GM12878 (cell line): ENCODE data around the gene ZFYVE19. TPM values are rescaled to one million over a fixed set of nuclear protein-coding genes. Genes with fewer than 3 reads are reported as not detected.

Experiments used
- ATAC-seq: fragments of 200-7000 bp; cut with Tn5 transposase; 3 replicates; pipeline ENCODE4 v1.9.1; 2020; ENCODE audit warnings: mild to moderate bottlenecking, moderate library complexity
- BruUV-seq: library from RNA; stranded (reverse); fragments of 400-500 nt; replicated peaks from 2 replicates; lab custom pipeline; 2021; lab: Mats Ljungman, UMichigan
- CTCF ChIA-PET: fragments of 300-600 bp; sonication (Branson Sonifier 250); formaldehyde crosslinking; extraction: SDS; loops from one replicate; lab custom pipeline; 2021; ENCODE audit warnings: inconsistent platforms; lab: Yijun Ruan, JAX
- POLR2A ChIA-PET: fragments of 350-600 bp; formaldehyde crosslinking; extraction: SDS; loops from one replicate; lab custom pipeline; 2021; ENCODE audit warnings: inconsistent platforms; lab: Charles Lee
- RAD21 ChIA-PET: fragments of 300-600 bp; sonication (Branson Sonifier 250); formaldehyde crosslinking; loops from one replicate; lab custom pipeline; 2023; ENCODE audit warnings: antibody characterized with exemption; ENCODE audit not compliant: unreplicated experiment; lab: Charles Lee
- SMC1A ChIA-PET: fragments of 300-600 bp; sonication (Branson Sonifier 250); formaldehyde crosslinking; loops from one replicate; lab custom pipeline; 2023; ENCODE audit not compliant: unreplicated experiment, uncharacterized antibody; lab: Charles Lee
- DNase-seq: peaks from one replicate; pipeline ENCODE4 v3.0.0-alpha.2; 2011; ENCODE audit warnings: low read depth, low spot score
- FAIRE-seq: peaks from 3 replicates; lab custom pipeline; 2011; peaks lifted over from hg19 to GRCh38; lab: Jason Lieb, UNC
- H2AFZ ChIP-seq: 2 replicates; pipeline ENCODE4 v1.6.0; 2011; ENCODE audit warnings: low read depth, low read length, control low read depth; ENCODE audit not compliant: control insufficient read depth
- H3K27ac ChIP-seq: 2 replicates; pipeline ENCODE4 v1.5.1; 2011; ENCODE audit warnings: control low read depth; ENCODE audit not compliant: control insufficient read depth, insufficient read depth
- H3K27me3 ChIP-seq, 2 experiments: replicated peaks in 1 of 2; 2 replicates each; pipeline versions ENCODE4 v1.6.0 to v1.6.1; 2011; ENCODE audit warnings: low read length in 1 of 2; ENCODE audit not compliant: control insufficient read depth in 2 of 2, insufficient read depth in 2 of 2
- H3K36me3 ChIP-seq, 2 experiments: 2 replicates each; pipeline ENCODE4 v1.5.1; 2011; ENCODE audit warnings: low read length in 1 of 2; ENCODE audit not compliant: control insufficient read depth in 2 of 2, insufficient read depth in 2 of 2
- H3K4me1 ChIP-seq: 2 replicates; pipeline ENCODE4 v1.6.1; 2011; ENCODE audit warnings: mild to moderate bottlenecking, low read length, moderate library complexity, mixed read lengths; ENCODE audit not compliant: control insufficient read depth, insufficient read depth
- H3K4me2 ChIP-seq: 2 replicates; pipeline ENCODE4 v1.6.0; 2011; ENCODE audit warnings: control low read depth; ENCODE audit not compliant: control insufficient read depth, insufficient read depth
- H3K4me3 ChIP-seq: fragments of 200-600 bp; sonication (generic); 2 replicates; pipeline ENCODE4 v1.5.1; 2016
- H3K79me2 ChIP-seq: 2 replicates; pipeline ENCODE4 v1.6.0; 2011; ENCODE audit warnings: low read length; ENCODE audit not compliant: control insufficient read depth, insufficient read depth
- H3K9ac ChIP-seq: 2 replicates; pipeline ENCODE4 v1.8.0; 2011; ENCODE audit warnings: low read length, control low read depth, mixed read lengths; ENCODE audit not compliant: control insufficient read depth, insufficient read depth
- H3K9me3 ChIP-seq: replicated peaks from 3 replicates; pipeline ENCODE4 v1.5.1; 2011; ENCODE audit warnings: mild to moderate bottlenecking, low read length; ENCODE audit not compliant: control insufficient read depth, insufficient read depth
- H4K20me1 ChIP-seq: 2 replicates; pipeline ENCODE4 v1.6.0; 2011; ENCODE audit not compliant: control insufficient read depth, insufficient read depth
- ATF7 ChIP-seq: fragments of 450-650 bp; IDR thresholded peaks from 2 replicates; pipeline ENCODE4 v1.6.1; 2016; ENCODE audit warnings: low read depth, mild to moderate bottlenecking
- BMI1 ChIP-seq: fragments of 450-650 bp; IDR thresholded peaks from 2 replicates; pipeline ENCODE4 v1.6.1; 2016; ENCODE audit warnings: mild to moderate bottlenecking, moderate library complexity, borderline replicate concordance
- CREM ChIP-seq: IDR thresholded peaks from 2 replicates; pipeline ENCODE4 v1.6.1; 2014; ENCODE audit warnings: antibody characterized with exemption, low read depth
- HCFC1 ChIP-seq: fragments of 150-350 bp; IDR thresholded peaks from 2 replicates; pipeline ENCODE4 v1.6.1; 2014; ENCODE audit warnings: low read length
- HDAC6 ChIP-seq: fragments of 200-600 bp; sonication (generic); IDR thresholded peaks from one replicate; pipeline ENCODE4 v1.8.0; 2017; ENCODE audit warnings: antibody characterized with exemption; ENCODE audit not compliant: unreplicated experiment
- MTA2 ChIP-seq: fragments of 450-650 bp; IDR thresholded peaks from 2 replicates; pipeline ENCODE4 v1.6.1; 2016; ENCODE audit warnings: low read depth, mild to moderate bottlenecking, moderate library complexity
- NBN ChIP-seq: fragments of 450-650 bp; IDR thresholded peaks from 2 replicates; pipeline ENCODE4 v1.6.1; 2016
- NR2C2 ChIP-seq: IDR thresholded peaks from 2 replicates; pipeline ENCODE4 v1.6.1; 2011; ENCODE audit warnings: borderline replicate concordance, low read depth; ENCODE audit not compliant: control insufficient read depth, insufficient read length
- PML ChIP-seq: IDR thresholded peaks from 2 replicates; pipeline ENCODE4 v1.6.1; 2012; ENCODE audit warnings: low read length, inconsistent platforms
- RCOR1 ChIP-seq: conservative IDR thresholded peaks from 2 replicates; pipeline ENCODE4 v1.6.1; 2012; ENCODE audit warnings: low read depth, low read length, improper control_type of control experiment
- SIN3A ChIP-seq: IDR thresholded peaks from 2 replicates; pipeline ENCODE4 v1.6.1; 2012; ENCODE audit warnings: low read depth, low read length, improper control_type of control experiment
- TBL1XR1 ChIP-seq: IDR thresholded peaks from 2 replicates; pipeline ENCODE4 v1.6.1; 2012; ENCODE audit warnings: low read depth, low read length, improper control_type of control experiment
- ZNF207 ChIP-seq: fragments of 450-650 bp; IDR thresholded peaks from 2 replicates; pipeline ENCODE4 v1.6.1; 2014; ENCODE audit warnings: antibody characterized with exemption, mild to moderate bottlenecking, borderline replicate concordance
- ZNF384 ChIP-seq: IDR thresholded peaks from 2 replicates; pipeline ENCODE4 v1.6.1; 2012; ENCODE audit warnings: low read depth, mild to moderate bottlenecking, low read length, improper control_type of control experiment, borderline replicate concordance
- WGBS: methylation state at CpG from one replicate; pipeline ENCODE4 v1.1.6; 2016; ENCODE audit warnings: low lambda C conversion rate; ENCODE audit not compliant: insufficient replicate concordance, insufficient coverage; ENCODE audit errors: missing lambda C conversion rate; 5-methylcytosine and 5-hydroxymethylcytosine counted together
- in situ Hi-C: fragments of 300-500 bp; cut with MboI; formaldehyde crosslinking; loops from 9 replicates; pipeline ENCODE4 v1.14.3; 2018; ENCODE audit warnings: mixed read lengths
- intact Hi-C: fragments of 100-400 bp; cut with micrococcal nuclease; formaldehyde crosslinking; loops from one replicate; pipeline ENCODE4 v1.14.2; 2022; ENCODE audit not compliant: unreplicated experiment
- polyA plus RNA-seq, 11 experiments: library from polyadenylated mRNA; depleted of rRNA in 4 of 11; unstranded in 6 of 11; stranded (reverse) in 5 of 11; fragments of >200 nt; fragmentation: Nextera tagmentation in 4 of 11; fragmentation: Illumina TruSeq in 1 of 11; extraction: Ambion mirVana in 4 of 11; extraction: Trizol in 1 of 11; gene quantifications; 1 replicate in 1 of 11; 2 replicates in 10 of 11; pipeline versions ENCODE4 v1.2.1 to v1.2.3, GENCODE V29; 2011 to 2016; ENCODE audit warnings: inconsistent platforms in 2 of 11, missing spikeins in 2 of 11, low read depth in 1 of 11
- total RNA-seq, 4 experiments: library from RNA; depleted of rRNA in 3 of 4; stranded (reverse); fragments of >200 nt in 3 of 4; fragmentation: Illumina TruSeq in 1 of 4; extraction: Trizol in 1 of 4; gene quantifications; 2 replicates each; pipeline versions ENCODE4 v1.2.1 to v1.2.3, GENCODE V29; 2013 to 2021
- TF ChIP-seq, protein P1 (sequence below), 3 experiments: IDR thresholded peaks in 2 of 3; conservative IDR thresholded peaks in 1 of 3; 2 replicates each; pipeline ENCODE4 v1.5.1; 2011; ENCODE audit warnings: low read depth in 3 of 3, low read length in 3 of 3, mild to moderate bottlenecking in 3 of 3, control low read depth in 2 of 3, moderate library complexity in 2 of 3, inconsistent platforms in 1 of 3, mixed read lengths in 1 of 3; ENCODE audit not compliant: control insufficient read depth in 2 of 3, insufficient read depth in 1 of 3; ENCODE audit errors: extremely low read depth in 1 of 3
- TF ChIP-seq, protein P2 (sequence below): fragments of 450-650 bp; IDR thresholded peaks from 2 replicates; pipeline ENCODE4 v1.6.1; 2017; ENCODE audit warnings: mild to moderate bottlenecking
- TF ChIP-seq, protein P3 (sequence below): fragments of 450-650 bp; IDR thresholded peaks from 2 replicates; pipeline ENCODE4 v1.6.1; 2017; ENCODE audit warnings: mild to moderate bottlenecking, moderate library complexity

ZFYVE19 gene
- total and polyA plus RNA-seq, 10 of the 15 experiments (the other 5 are each of a cell fraction or from before 2014, with no cell fraction given) = 1.7 to 36.3 (median 17.0) TPM

DNA sequence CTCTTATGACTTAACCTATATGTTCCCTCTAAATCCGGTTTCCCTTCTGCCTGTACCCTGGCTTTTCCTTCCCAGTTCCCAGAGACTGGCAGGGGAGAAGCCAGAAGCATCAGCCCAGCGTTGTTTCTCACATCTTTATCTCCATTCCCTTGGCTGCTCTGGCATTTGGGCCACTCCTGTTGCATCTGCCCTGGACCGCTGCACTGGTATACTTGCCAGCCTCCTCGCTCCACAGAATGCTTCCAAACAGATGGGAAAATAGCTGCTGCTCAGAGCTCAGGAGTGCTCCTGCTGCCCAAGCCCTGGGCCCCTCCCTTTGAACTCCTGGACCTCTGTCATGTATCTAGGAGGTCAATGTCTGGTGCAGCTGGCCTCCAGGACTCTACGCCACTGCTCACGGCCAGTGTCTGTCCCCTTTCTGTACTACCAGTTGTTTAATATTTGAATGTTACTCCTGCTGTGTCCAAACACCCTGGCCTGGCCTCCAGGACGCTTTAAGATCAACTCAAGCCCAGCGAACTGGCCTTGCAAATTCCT is 43.8 kb downstream of the ZFYVE19 start:
- H3K27me3 ChIP-seq = no peaks in the 10 kb centered on the region
- intact Hi-C loops (no loop called here), in situ Hi-C loops (no loop called here)
- no peaks in the 10 kb centered on the region for H3K9me3 ChIP-seq
- CTCF ChIA-PET = interaction anchor here (0.9 to 8.8 kb wide), 5 partner anchors 8 to 329 kb away, joined by 3 to 140 read pairs (median 9); partner anchors contain the start of gene VPS18
- H3K4me3 ChIP-seq = no peak overlapping the region
- WGBS = 55% methylated on average over 8 of the region's 8 CpGs
- H2AFZ ChIP-seq = no peak overlapping the region
- DNase-seq (no peak), FAIRE-seq (no peak), ATAC-seq (no peak)
- RAD21 ChIA-PET = interaction anchor here (1.4 to 2.6 kb wide), 3 partner anchors 8 to 42 kb away, joined by 5 to 10 read pairs (median 8); no protein-coding TSS in a partner anchor
- BruUV-seq = no TSS peak
- no peak overlapping the region for H3K9ac ChIP-seq
- H3K27ac ChIP-seq = no peak overlapping the region
- H3K36me3 ChIP-seq = peaks cover 0 to 2% of the 10 kb centered on the region in 2 experiments; a peak in 2 of 4 replicates
- POLR2A ChIA-PET = no interaction called here
- no peak overlapping the region for H3K4me2 ChIP-seq
- no peaks in the 10 kb centered on the region for H4K20me1 ChIP-seq
- H3K79me2 ChIP-seq = no peaks in the 10 kb centered on the region
- H3K4me1 ChIP-seq = peaks cover 23% of the 10 kb centered on the region
- SMC1A ChIA-PET = interaction anchor here (2.1 to 5.0 kb wide), 4 partner anchors 8 to 41 kb away, joined by 8 to 47 read pairs (median 20); no protein-coding TSS in a partner anchor
- TF ChIP-seq, protein P1, sequence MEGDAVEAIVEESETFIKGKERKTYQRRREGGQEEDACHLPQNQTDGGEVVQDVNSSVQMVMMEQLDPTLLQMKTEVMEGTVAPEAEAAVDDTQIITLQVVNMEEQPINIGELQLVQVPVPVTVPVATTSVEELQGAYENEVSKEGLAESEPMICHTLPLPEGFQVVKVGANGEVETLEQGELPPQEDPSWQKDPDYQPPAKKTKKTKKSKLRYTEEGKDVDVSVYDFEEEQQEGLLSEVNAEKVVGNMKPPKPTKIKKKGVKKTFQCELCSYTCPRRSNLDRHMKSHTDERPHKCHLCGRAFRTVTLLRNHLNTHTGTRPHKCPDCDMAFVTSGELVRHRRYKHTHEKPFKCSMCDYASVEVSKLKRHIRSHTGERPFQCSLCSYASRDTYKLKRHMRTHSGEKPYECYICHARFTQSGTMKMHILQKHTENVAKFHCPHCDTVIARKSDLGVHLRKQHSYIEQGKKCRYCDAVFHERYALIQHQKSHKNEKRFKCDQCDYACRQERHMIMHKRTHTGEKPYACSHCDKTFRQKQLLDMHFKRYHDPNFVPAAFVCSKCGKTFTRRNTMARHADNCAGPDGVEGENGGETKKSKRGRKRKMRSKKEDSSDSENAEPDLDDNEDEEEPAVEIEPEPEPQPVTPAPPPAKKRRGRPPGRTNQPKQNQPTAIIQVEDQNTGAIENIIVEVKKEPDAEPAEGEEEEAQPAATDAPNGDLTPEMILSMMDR (IDR thresholded peaks at IDR 0.05 in 2 of 3, conservative IDR thresholded peaks at IDR 0.05 in 1 of 3; ENCODE audit: control insufficient read depth in 2 of 3, extremely low read depth in 1 of 3, insufficient read depth in 1 of 3, low read depth in 3 of 3, low read length in 3 of 3) = no peak
- TF ChIP-seq HDAC6 = no peak
- TF ChIP-seq NR2C2 = no peak
- TF ChIP-seq MTA2 = no peak
- TF ChIP-seq SIN3A = no peak
- TF ChIP-seq NBN = no peak
- TF ChIP-seq CREM = no peak
- TF ChIP-seq, protein P2, sequence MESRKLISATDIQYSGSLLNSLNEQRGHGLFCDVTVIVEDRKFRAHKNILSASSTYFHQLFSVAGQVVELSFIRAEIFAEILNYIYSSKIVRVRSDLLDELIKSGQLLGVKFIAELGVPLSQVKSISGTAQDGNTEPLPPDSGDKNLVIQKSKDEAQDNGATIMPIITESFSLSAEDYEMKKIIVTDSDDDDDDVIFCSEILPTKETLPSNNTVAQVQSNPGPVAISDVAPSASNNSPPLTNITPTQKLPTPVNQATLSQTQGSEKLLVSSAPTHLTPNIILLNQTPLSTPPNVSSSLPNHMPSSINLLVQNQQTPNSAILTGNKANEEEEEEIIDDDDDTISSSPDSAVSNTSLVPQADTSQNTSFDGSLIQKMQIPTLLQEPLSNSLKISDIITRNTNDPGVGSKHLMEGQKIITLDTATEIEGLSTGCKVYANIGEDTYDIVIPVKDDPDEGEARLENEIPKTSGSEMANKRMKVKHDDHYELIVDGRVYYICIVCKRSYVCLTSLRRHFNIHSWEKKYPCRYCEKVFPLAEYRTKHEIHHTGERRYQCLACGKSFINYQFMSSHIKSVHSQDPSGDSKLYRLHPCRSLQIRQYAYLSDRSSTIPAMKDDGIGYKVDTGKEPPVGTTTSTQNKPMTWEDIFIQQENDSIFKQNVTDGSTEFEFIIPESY = no peak
- TF ChIP-seq TBL1XR1 = no peak
- no peak for TF ChIP-seq ZNF384
- no peak for TF ChIP-seq RCOR1
- TF ChIP-seq ATF7 = no peak
- no peak for TF ChIP-seq ZNF207
- no peak for TF ChIP-seq BMI1
- TF ChIP-seq PML = no peak
- TF ChIP-seq HCFC1 = no peak
- TF ChIP-seq, protein P3, sequence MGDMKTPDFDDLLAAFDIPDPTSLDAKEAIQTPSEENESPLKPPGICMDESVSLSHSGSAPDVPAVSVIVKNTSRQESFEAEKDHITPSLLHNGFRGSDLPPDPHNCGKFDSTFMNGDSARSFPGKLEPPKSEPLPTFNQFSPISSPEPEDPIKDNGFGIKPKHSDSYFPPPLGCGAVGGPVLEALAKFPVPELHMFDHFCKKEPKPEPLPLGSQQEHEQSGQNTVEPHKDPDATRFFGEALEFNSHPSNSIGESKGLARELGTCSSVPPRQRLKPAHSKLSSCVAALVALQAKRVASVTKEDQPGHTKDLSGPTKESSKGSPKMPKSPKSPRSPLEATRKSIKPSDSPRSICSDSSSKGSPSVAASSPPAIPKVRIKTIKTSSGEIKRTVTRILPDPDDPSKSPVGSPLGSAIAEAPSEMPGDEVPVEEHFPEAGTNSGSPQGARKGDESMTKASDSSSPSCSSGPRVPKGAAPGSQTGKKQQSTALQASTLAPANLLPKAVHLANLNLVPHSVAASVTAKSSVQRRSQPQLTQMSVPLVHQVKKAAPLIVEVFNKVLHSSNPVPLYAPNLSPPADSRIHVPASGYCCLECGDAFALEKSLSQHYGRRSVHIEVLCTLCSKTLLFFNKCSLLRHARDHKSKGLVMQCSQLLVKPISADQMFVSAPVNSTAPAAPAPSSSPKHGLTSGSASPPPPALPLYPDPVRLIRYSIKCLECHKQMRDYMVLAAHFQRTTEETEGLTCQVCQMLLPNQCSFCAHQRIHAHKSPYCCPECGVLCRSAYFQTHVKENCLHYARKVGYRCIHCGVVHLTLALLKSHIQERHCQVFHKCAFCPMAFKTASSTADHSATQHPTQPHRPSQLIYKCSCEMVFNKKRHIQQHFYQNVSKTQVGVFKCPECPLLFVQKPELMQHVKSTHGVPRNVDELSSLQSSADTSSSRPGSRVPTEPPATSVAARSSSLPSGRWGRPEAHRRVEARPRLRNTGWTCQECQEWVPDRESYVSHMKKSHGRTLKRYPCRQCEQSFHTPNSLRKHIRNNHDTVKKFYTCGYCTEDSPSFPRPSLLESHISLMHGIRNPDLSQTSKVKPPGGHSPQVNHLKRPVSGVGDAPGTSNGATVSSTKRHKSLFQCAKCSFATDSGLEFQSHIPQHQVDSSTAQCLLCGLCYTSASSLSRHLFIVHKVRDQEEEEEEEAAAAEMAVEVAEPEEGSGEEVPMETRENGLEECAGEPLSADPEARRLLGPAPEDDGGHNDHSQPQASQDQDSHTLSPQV = no peak
